GM12801 (cell line): ENCODE measurements around the gene LILRB3.

Source experiments
- CTCF ChIP-seq: IDR thresholded peaks from one replicate; pipeline ENCODE4 v1.5.1; 2011; ENCODE audit warnings: control low read depth; ENCODE audit not compliant: insufficient read length; ENCODE audit errors: extremely low read depth

The LILRB3 gene

GRCh38 chr19:54208784-54209057 is 14.1 kb downstream of the LILRB3 start:
- TF ChIP-seq CTCF = no peak

- no peak for TF ChIP-seq CTCF
Measured at GRCh38 chr19:54207983-54208783, 14.6 kb downstream of the LILRB3 start.

- no peak for TF ChIP-seq CTCF
Measured at GRCh38 chr19:54207676-54207982, 15.2 kb downstream of the LILRB3 start.

- TF ChIP-seq CTCF = no peak
Measured at GRCh38 chr19:54206831-54207177, 16.0 kb downstream of the LILRB3 start.

GRCh38 chr19:54206030-54206830 is 16.6 kb downstream of the LILRB3 start:
- no peak for TF ChIP-seq CTCF

GRCh38 chr19:54204767-54205468 is 17.9 kb downstream of the LILRB3 start:
- no peak for TF ChIP-seq CTCF

- TF ChIP-seq CTCF = no peak
Measured at GRCh38 chr19:54203151-54203611, 19.6 kb downstream of the LILRB3 start.
